WTC11 (cell line): ENCODE results near the gene PPP1R36. TPM values are rescaled to one million over a fixed set of nuclear protein-coding genes. Genes with fewer than 3 reads are reported as not detected.

Source experiments
- ATAC-seq: fragments of 200-7000 bp; cut with Tn5 transposase; 2 replicates; pipeline ENCODE4 v1.10.0; 2021; ENCODE audit warnings: mild to moderate bottlenecking, moderate library complexity
- CTCF ChIA-PET: fragments of 300-600 bp; sonication (Branson Sonifier 250); formaldehyde crosslinking; loops from one replicate; lab custom pipeline; 2021; ENCODE audit warnings: antibody characterized with exemption; lab: Charles Lee
- POLR2A ChIA-PET: fragments of 350-600 bp; sonication (Branson Sonifier 250); formaldehyde crosslinking; loops from one replicate; lab custom pipeline; 2021; ENCODE audit warnings: antibody characterized with exemption; lab: Charles Lee
- DNase-seq: peaks from one replicate; pipeline ENCODE4 v3.0.0; 2021; ENCODE audit warnings: low spot score
- H3K27ac Mint-ChIP-seq: 2 replicates; pipeline ENCODE4 v1.8.0; 2021; ENCODE audit warnings: mixed read lengths
- H3K27me3 Mint-ChIP-seq: 2 replicates; pipeline ENCODE4 v1.8.0; 2021; ENCODE audit warnings: low read depth, mild to moderate bottlenecking, moderate library complexity, mixed read lengths
- H3K36me3 Mint-ChIP-seq: 2 replicates; pipeline ENCODE4 v1.8.0; 2021; ENCODE audit warnings: mixed read lengths
- H3K4me1 Mint-ChIP-seq: 2 replicates; pipeline ENCODE4 v1.8.0; 2022; ENCODE audit warnings: mixed read lengths
- H3K4me3 Mint-ChIP-seq: 2 replicates; pipeline ENCODE4 v1.8.0; 2021; ENCODE audit warnings: mild to moderate bottlenecking, moderate library complexity, mixed read lengths
- H3K9me3 Mint-ChIP-seq: 2 replicates; pipeline ENCODE4 v1.8.0; 2021; ENCODE audit warnings: mixed read lengths
- ARID4B ChIP-seq: sonication (generic); formaldehyde crosslinking; IDR thresholded peaks from 2 replicates; pipeline ENCODE4 v1.8.0; 2023; ENCODE audit warnings: missing genetic modification reagents, mild to moderate bottlenecking, borderline replicate concordance
- ATF1 ChIP-seq: sonication (generic); formaldehyde crosslinking; IDR thresholded peaks from 2 replicates; pipeline ENCODE4 v1.8.1; 2023; ENCODE audit warnings: mild to moderate bottlenecking, moderate library complexity, missing genetic modification reagents
- FOXJ3 ChIP-seq: sonication (generic); formaldehyde crosslinking; IDR thresholded peaks from 2 replicates; pipeline ENCODE4 v1.9.0; 2021; ENCODE audit warnings: missing genetic modification reagents, mild to moderate bottlenecking, borderline replicate concordance
- FOXP1 ChIP-seq: sonication (generic); formaldehyde crosslinking; IDR thresholded peaks from 2 replicates; pipeline ENCODE4 v1.8.0; 2022; ENCODE audit warnings: missing genetic modification reagents, mild to moderate bottlenecking, moderate library complexity, borderline replicate concordance
- GTF2I ChIP-seq: fragments of 250-450 bp; sonication (Bioruptor Pico); conservative IDR thresholded peaks from 2 replicates; pipeline ENCODE4 v1.4.0; 2021; ENCODE audit warnings: mild to moderate bottlenecking
- JUN ChIP-seq: sonication (generic); formaldehyde crosslinking; IDR thresholded peaks from 2 replicates; pipeline ENCODE4 v1.8.0; 2023; ENCODE audit warnings: mild to moderate bottlenecking, missing genetic modification reagents
- NFYB ChIP-seq: sonication (generic); formaldehyde crosslinking; conservative IDR thresholded peaks from 2 replicates; pipeline ENCODE4 v1.8.0; 2022; ENCODE audit warnings: low read depth, missing genetic modification reagents
- TP53 ChIP-seq: sonication (generic); formaldehyde crosslinking; IDR thresholded peaks from 2 replicates; pipeline ENCODE4 v1.8.1; 2023; ENCODE audit warnings: mild to moderate bottlenecking, missing genetic modification reagents
- ZBTB43 ChIP-seq: sonication (generic); formaldehyde crosslinking; IDR thresholded peaks from 2 replicates; pipeline ENCODE4 v1.8.1; 2023; ENCODE audit warnings: mild to moderate bottlenecking, missing genetic modification reagents
- ZMAT4 ChIP-seq: fragments of 250-450 bp; sonication (Bioruptor Pico); IDR thresholded peaks from 2 replicates; pipeline ENCODE4 v1.9.0; 2021; ENCODE audit warnings: mild to moderate bottlenecking
- ZNF416 ChIP-seq: fragments of 250-450 bp; sonication (Bioruptor Pico); IDR thresholded peaks from 2 replicates; pipeline ENCODE4 v1.9.0; 2021; ENCODE audit warnings: mild to moderate bottlenecking, inconsistent platforms
- ZNF671 ChIP-seq: fragments of 250-450 bp; sonication (Bioruptor Pico); IDR thresholded peaks from 2 replicates; pipeline ENCODE4 v1.8.0; 2021; ENCODE audit warnings: mild to moderate bottlenecking
- total RNA-seq: library from RNA; stranded (reverse); gene quantifications from 3 replicates; pipeline ENCODE4 v1.2.3, GENCODE V29; 2021
- TF ChIP-seq, protein P1 (sequence below): sonication (generic); formaldehyde crosslinking; IDR thresholded peaks from 2 replicates; pipeline ENCODE4 v1.8.1; 2022; ENCODE audit warnings: low read depth, mild to moderate bottlenecking, moderate library complexity, missing genetic modification reagents, borderline replicate concordance
- TF ChIP-seq, protein P2 (sequence below): fragments of 200-600 bp; IDR thresholded peaks from 2 replicates; pipeline ENCODE4 v1.8.0; 2022; ENCODE audit warnings: antibody characterized with exemption
- TF ChIP-seq, protein P3 (sequence below): sonication (generic); formaldehyde crosslinking; IDR thresholded peaks from 2 replicates; pipeline ENCODE4 v1.8.0; 2022; ENCODE audit warnings: mild to moderate bottlenecking, missing genetic modification reagents
- TF ChIP-seq, protein P4 (sequence below): sonication (generic); formaldehyde crosslinking; IDR thresholded peaks from 2 replicates; pipeline ENCODE4 v1.8.1; 2022; ENCODE audit warnings: mild to moderate bottlenecking, moderate library complexity, missing genetic modification reagents
- TF ChIP-seq, protein P5 (sequence below): sonication (generic); formaldehyde crosslinking; IDR thresholded peaks from 2 replicates; pipeline ENCODE4 v1.8.1; 2023; ENCODE audit warnings: mild to moderate bottlenecking, missing genetic modification reagents, borderline replicate concordance

PPP1R36 gene
- total RNA-seq, 1 experiment from 2014 or later = 0.70 TPM

DNA sequence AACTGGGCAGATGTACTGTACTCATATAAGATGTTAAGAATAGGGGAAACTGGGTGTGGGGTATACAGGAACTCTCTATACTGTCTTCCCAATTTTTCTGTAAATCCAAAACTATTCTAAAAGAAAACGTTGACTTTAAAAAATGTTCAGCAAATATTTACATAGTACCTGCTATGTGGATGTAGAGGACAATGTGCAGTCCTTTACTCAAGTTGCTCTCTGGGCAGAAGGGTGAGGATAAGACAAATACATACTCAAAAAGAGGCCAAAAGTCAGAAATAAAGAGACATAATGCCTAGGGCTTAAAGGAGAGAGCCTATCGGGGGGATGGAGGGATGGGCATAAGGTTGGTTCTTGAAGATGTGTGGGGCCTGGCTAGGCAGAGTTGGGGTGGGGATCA, 44.7 kb downstream of the PPP1R36 start:
- no peak for ATAC-seq
- CTCF ChIA-PET = no interaction called here
- peaks cover 12% of the 10 kb centered on the region; the same call in 1 of the 2 replicates for H3K9me3 Mint-ChIP-seq
- no peaks in the 10 kb centered on the region for H3K27me3 Mint-ChIP-seq
- H3K36me3 Mint-ChIP-seq = no peaks in the 10 kb centered on the region
- DNase-seq = no peak
- H3K4me1 Mint-ChIP-seq = no peaks in the 10 kb centered on the region
- TF ChIP-seq FOXJ3 (CRISPR knock-in tag) = no peak
- no peak for TF ChIP-seq JUN (CRISPR knock-in tag)
- TF ChIP-seq ARID4B (CRISPR knock-in tag) = no peak
- TF ChIP-seq ZNF416 = no peak
- TF ChIP-seq, protein P1, sequence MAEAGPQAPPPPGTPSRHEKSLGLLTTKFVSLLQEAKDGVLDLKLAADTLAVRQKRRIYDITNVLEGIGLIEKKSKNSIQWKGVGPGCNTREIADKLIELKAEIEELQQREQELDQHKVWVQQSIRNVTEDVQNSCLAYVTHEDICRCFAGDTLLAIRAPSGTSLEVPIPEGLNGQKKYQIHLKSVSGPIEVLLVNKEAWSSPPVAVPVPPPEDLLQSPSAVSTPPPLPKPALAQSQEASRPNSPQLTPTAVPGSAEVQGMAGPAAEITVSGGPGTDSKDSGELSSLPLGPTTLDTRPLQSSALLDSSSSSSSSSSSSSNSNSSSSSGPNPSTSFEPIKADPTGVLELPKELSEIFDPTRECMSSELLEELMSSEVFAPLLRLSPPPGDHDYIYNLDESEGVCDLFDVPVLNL = no peak
- no peak for TF ChIP-seq FOXP1 (CRISPR knock-in tag)
- TF ChIP-seq, protein P2, sequence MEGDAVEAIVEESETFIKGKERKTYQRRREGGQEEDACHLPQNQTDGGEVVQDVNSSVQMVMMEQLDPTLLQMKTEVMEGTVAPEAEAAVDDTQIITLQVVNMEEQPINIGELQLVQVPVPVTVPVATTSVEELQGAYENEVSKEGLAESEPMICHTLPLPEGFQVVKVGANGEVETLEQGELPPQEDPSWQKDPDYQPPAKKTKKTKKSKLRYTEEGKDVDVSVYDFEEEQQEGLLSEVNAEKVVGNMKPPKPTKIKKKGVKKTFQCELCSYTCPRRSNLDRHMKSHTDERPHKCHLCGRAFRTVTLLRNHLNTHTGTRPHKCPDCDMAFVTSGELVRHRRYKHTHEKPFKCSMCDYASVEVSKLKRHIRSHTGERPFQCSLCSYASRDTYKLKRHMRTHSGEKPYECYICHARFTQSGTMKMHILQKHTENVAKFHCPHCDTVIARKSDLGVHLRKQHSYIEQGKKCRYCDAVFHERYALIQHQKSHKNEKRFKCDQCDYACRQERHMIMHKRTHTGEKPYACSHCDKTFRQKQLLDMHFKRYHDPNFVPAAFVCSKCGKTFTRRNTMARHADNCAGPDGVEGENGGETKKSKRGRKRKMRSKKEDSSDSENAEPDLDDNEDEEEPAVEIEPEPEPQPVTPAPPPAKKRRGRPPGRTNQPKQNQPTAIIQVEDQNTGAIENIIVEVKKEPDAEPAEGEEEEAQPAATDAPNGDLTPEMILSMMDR = no peak
- no peak for TF ChIP-seq ATF1 (CRISPR knock-in tag)
- TF ChIP-seq ZMAT4 = no peak
- TF ChIP-seq TP53 (CRISPR knock-in tag) = no peak
- no peak for TF ChIP-seq ZNF671 (CRISPR knock-in tag)
- TF ChIP-seq, protein P3, sequence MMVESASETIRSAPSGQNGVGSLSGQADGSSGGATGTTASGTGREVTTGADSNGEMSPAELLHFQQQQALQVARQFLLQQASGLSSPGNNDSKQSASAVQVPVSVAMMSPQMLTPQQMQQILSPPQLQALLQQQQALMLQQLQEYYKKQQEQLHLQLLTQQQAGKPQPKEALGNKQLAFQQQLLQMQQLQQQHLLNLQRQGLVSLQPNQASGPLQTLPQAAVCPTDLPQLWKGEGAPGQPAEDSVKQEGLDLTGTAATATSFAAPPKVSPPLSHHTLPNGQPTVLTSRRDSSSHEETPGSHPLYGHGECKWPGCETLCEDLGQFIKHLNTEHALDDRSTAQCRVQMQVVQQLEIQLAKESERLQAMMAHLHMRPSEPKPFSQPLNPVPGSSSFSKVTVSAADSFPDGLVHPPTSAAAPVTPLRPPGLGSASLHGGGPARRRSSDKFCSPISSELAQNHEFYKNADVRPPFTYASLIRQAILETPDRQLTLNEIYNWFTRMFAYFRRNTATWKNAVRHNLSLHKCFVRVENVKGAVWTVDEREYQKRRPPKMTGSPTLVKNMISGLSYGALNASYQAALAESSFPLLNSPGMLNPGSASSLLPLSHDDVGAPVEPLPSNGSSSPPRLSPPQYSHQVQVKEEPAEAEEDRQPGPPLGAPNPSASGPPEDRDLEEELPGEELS (CRISPR knock-in tag) = no peak
- TF ChIP-seq GTF2I = no peak
- TF ChIP-seq, protein P4, sequence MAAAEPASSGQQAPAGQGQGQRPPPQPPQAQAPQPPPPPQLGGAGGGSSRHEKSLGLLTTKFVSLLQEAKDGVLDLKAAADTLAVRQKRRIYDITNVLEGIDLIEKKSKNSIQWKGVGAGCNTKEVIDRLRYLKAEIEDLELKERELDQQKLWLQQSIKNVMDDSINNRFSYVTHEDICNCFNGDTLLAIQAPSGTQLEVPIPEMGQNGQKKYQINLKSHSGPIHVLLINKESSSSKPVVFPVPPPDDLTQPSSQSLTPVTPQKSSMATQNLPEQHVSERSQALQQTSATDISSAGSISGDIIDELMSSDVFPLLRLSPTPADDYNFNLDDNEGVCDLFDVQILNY = no peak
- TF ChIP-seq, protein P5, sequence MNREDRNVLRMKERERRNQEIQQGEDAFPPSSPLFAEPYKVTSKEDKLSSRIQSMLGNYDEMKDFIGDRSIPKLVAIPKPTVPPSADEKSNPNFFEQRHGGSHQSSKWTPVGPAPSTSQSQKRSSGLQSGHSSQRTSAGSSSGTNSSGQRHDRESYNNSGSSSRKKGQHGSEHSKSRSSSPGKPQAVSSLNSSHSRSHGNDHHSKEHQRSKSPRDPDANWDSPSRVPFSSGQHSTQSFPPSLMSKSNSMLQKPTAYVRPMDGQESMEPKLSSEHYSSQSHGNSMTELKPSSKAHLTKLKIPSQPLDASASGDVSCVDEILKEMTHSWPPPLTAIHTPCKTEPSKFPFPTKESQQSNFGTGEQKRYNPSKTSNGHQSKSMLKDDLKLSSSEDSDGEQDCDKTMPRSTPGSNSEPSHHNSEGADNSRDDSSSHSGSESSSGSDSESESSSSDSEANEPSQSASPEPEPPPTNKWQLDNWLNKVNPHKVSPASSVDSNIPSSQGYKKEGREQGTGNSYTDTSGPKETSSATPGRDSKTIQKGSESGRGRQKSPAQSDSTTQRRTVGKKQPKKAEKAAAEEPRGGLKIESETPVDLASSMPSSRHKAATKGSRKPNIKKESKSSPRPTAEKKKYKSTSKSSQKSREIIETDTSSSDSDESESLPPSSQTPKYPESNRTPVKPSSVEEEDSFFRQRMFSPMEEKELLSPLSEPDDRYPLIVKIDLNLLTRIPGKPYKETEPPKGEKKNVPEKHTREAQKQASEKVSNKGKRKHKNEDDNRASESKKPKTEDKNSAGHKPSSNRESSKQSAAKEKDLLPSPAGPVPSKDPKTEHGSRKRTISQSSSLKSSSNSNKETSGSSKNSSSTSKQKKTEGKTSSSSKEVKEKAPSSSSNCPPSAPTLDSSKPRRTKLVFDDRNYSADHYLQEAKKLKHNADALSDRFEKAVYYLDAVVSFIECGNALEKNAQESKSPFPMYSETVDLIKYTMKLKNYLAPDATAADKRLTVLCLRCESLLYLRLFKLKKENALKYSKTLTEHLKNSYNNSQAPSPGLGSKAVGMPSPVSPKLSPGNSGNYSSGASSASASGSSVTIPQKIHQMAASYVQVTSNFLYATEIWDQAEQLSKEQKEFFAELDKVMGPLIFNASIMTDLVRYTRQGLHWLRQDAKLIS (CRISPR knock-in tag) = no peak
- TF ChIP-seq ZBTB43 (CRISPR knock-in tag) = no peak
- no peak for TF ChIP-seq NFYB (CRISPR knock-in tag)
- TF ChIP-seq, all 79 proteins: peak for 0
- no peak overlapping the region for H3K4me3 Mint-ChIP-seq
- POLR2A ChIA-PET = no interaction called here
- no peak overlapping the region for H3K27ac Mint-ChIP-seq
